ENCODE measurements around the gene SLC43A3. TPM values are rescaled to one million over a fixed set of nuclear protein-coding genes. Genes with fewer than 3 reads are reported as not detected.

The SLC43A3 gene
- polyA plus RNA-seq (2013, experiment 1 of 2), result 3.9 TPM
- polyA plus RNA-seq (2013, experiment 2 of 2), result 3.8 TPM

GRCh38 chr11:57426929-57427726, at the start of gene SLC43A3:
Gene SLC43A3, minus strand, starts transcription at chr11:57427121. Its CDS starts 949 bp downstream, at chr11:57426172.
- H2AFZ ChIP-seq (ENCODE audit: low read depth, low read length), result peak within 1 kb of the TSS; percentile 3
- 7% methylated on average over 39 of the region's 39 CpGs for WGBS

GRCh38 chr11:57476047-57476756, 49.3 kb upstream of the SLC43A3 start:
- H3K4me3 ChIP-seq (ENCODE audit: insufficient read depth in 1 of 2, low read depth in 1 of 2, low read length in 2 of 2), result peak overlapping the region; percentile 32 to 65
- no peak overlapping the region for H2BK15ac ChIP-seq (ENCODE audit: low read depth, poor library complexity, severe bottlenecking)
- no peak overlapping the region for H2BK5ac ChIP-seq (ENCODE audit: low read depth, low read length, poor library complexity, severe bottlenecking)
- no peak overlapping the region for H2BK120ac ChIP-seq (ENCODE audit: low read depth, low read length)
- H3K23ac ChIP-seq (ENCODE audit: low read length in 2 of 2), result peak overlapping the region in 1 of 2 experiments; percentile 66
- no peaks in the 10 kb centered on the region for H3K9me3 ChIP-seq (ENCODE audit: control insufficient read depth, low read length)
- H3K27me3 ChIP-seq (ENCODE audit: control insufficient read depth in 1 of 2, insufficient read depth in 1 of 2, low read length in 2 of 2), result peaks cover 35 to 86% of the 10 kb centered on the region in 2 experiments
- WGBS, result 6% methylated on average over 39 of the region's 80 CpGs
- peaks cover 0 to 7% of the 10 kb centered on the region in 2 experiments for H3K36me3 ChIP-seq (ENCODE audit: control insufficient read depth in 1 of 2, insufficient read depth in 2 of 2, low read depth in 1 of 2, low read length in 2 of 2)
- peak overlapping the region; percentile 62 for H3K4me2 ChIP-seq (ENCODE audit: low read length, poor library complexity, severe bottlenecking)
- H3K14ac ChIP-seq (ENCODE audit: low read length in 2 of 2), result no peak overlapping the region
- no peak overlapping the region for H2AK5ac ChIP-seq (ENCODE audit: low read length, severe bottlenecking)
- H3K27ac ChIP-seq (ENCODE audit: low read length, poor library complexity, severe bottlenecking), result no peak overlapping the region
- no peak overlapping the region for H4K91ac ChIP-seq (ENCODE audit: low read length)
- H2AFZ ChIP-seq (ENCODE audit: low read depth, low read length), result peak overlapping the region; percentile 36
- peak overlapping the region; percentile 59 for H3K9ac ChIP-seq (ENCODE audit: low read length)
- H3K18ac ChIP-seq (ENCODE audit: low read depth in 1 of 2, low read length in 2 of 2), result no peak overlapping the region
- H3K4me1 ChIP-seq (ENCODE audit: control insufficient read depth, insufficient read depth, low read depth, low read length), result peaks cover 15% of the 10 kb centered on the region
- no peak overlapping the region for H2BK12ac ChIP-seq (ENCODE audit: low read length in 2 of 2)
- no peak for DNase-seq
- no peaks in the 10 kb centered on the region for H3K79me1 ChIP-seq (replicated peaks; ENCODE audit: low read length, poor library complexity, severe bottlenecking)
- H3K4ac ChIP-seq (ENCODE audit: low read depth in 1 of 2, low read length in 2 of 2), result no peak overlapping the region
- no peak overlapping the region for H4K8ac ChIP-seq (ENCODE audit: low read length)

More at GRCh38 chr11:57426929-57427726, at the start of gene SLC43A3:
- Histone ChIP-seq H3K27ac (ENCODE audit: low read length, poor library complexity, severe bottlenecking) (peak within 1 kb of the TSS; percentile 68), H3K9ac (ENCODE audit: low read length) (peak within 1 kb of the TSS; percentile 96), H2BK5ac (ENCODE audit: low read depth, low read length, poor library complexity, severe bottlenecking) (no peak within 1 kb of the TSS), H3K4me2 (ENCODE audit: low read length, poor library complexity, severe bottlenecking) (peak within 1 kb of the TSS; percentile 64), H3K27me3 (ENCODE audit: control insufficient read depth in 1 of 2, insufficient read depth in 1 of 2, low read length in 2 of 2) (no peaks in the 10 kb centered on the region), H3K9me3 (ENCODE audit: control insufficient read depth, low read length) (no peaks in the 10 kb centered on the region), H3K23ac (ENCODE audit: low read length in 2 of 2) (no peak within 1 kb of the TSS), H4K8ac (ENCODE audit: low read length) (peak within 1 kb of the TSS; percentile 63), H3K79me1 (replicated peaks; ENCODE audit: low read length, poor library complexity, severe bottlenecking) (peaks cover 3% of the 10 kb centered on the region), H3K14ac (ENCODE audit: low read length in 2 of 2) (no peak within 1 kb of the TSS), H3K4me3 (ENCODE audit: insufficient read depth in 1 of 2, low read depth in 1 of 2, low read length in 2 of 2) (peak within 1 kb of the TSS; percentile 57 to 86), H3K4me1 (ENCODE audit: control insufficient read depth, insufficient read depth, low read depth, low read length) (peaks cover 29% of the 10 kb centered on the region), H2BK120ac (ENCODE audit: low read depth, low read length) (peak within 1 kb of the TSS; percentile 51), H4K91ac (ENCODE audit: low read length) (peak within 1 kb of the TSS; percentile 86), H2AK5ac (ENCODE audit: low read length, severe bottlenecking) (no peak within 1 kb of the TSS), H3K18ac (ENCODE audit: low read depth in 1 of 2, low read length in 2 of 2) (peak within 1 kb of the TSS; percentile 71 to 84), H2BK12ac (ENCODE audit: low read length in 2 of 2) (peak within 1 kb of the TSS; percentile 34 to 47), H2BK15ac (ENCODE audit: low read depth, poor library complexity, severe bottlenecking) (peak within 1 kb of the TSS; percentile 77), H3K4ac (ENCODE audit: low read depth in 1 of 2, low read length in 2 of 2) (peak within 1 kb of the TSS in 1 of 2 experiments; percentile 1), H3K36me3 (ENCODE audit: control insufficient read depth in 1 of 2, insufficient read depth in 2 of 2, low read depth in 1 of 2, low read length in 2 of 2) (peaks cover 0 to 40% of the 10 kb centered on the region in 2 experiments)
- DNase-seq, result peak; percentile 74

DNA sequence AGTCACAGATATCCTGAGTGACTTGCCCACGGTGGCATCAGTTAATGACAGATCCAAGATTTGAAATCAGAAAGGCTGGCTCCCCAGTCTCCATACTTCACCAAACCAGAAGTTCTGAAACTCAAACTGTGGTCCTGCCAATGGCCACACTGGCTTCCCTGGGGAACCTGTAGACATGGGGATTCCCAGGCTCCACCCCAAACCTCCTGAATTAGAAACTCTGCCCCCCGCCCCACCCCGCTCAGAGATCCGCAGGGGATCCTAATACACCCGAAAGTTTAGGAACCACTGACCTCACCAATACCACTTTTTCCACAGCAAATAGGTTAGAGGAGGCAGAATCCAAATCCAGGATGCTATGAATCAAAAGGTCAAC, 48.7 kb upstream of the SLC43A3 start:
- 47% methylated on average over 5 of the region's 5 CpGs for WGBS
- peaks cover 30 to 81% of the 10 kb centered on the region in 2 experiments for H3K27me3 ChIP-seq (ENCODE audit: control insufficient read depth in 1 of 2, insufficient read depth in 1 of 2, low read length in 2 of 2)
- H3K9ac ChIP-seq (ENCODE audit: low read length), result peak overlapping the region; percentile 59
- peak overlapping the region in 1 of 2 experiments; percentile 65 for H3K4me3 ChIP-seq (ENCODE audit: insufficient read depth in 1 of 2, low read depth in 1 of 2, low read length in 2 of 2)
- no peak overlapping the region for H2BK12ac ChIP-seq (ENCODE audit: low read length in 2 of 2)
- no peak for DNase-seq
- no peak overlapping the region for H4K91ac ChIP-seq (ENCODE audit: low read length)
- H3K4ac ChIP-seq (ENCODE audit: low read depth in 1 of 2, low read length in 2 of 2), result no peak overlapping the region
- H3K14ac ChIP-seq (ENCODE audit: low read length in 2 of 2), result no peak overlapping the region
- no peak overlapping the region for H3K4me2 ChIP-seq (ENCODE audit: low read length, poor library complexity, severe bottlenecking)
- H2BK120ac ChIP-seq (ENCODE audit: low read depth, low read length), result no peak overlapping the region
- H3K79me1 ChIP-seq (replicated peaks; ENCODE audit: low read length, poor library complexity, severe bottlenecking), result no peaks in the 10 kb centered on the region
- no peak overlapping the region for H3K27ac ChIP-seq (ENCODE audit: low read length, poor library complexity, severe bottlenecking)
- peaks cover 0 to 7% of the 10 kb centered on the region in 2 experiments for H3K36me3 ChIP-seq (ENCODE audit: control insufficient read depth in 1 of 2, insufficient read depth in 2 of 2, low read depth in 1 of 2, low read length in 2 of 2)
- no peak overlapping the region for H3K18ac ChIP-seq (ENCODE audit: low read depth in 1 of 2, low read length in 2 of 2)
- H2BK5ac ChIP-seq (ENCODE audit: low read depth, low read length, poor library complexity, severe bottlenecking), result no peak overlapping the region
- H3K9me3 ChIP-seq (ENCODE audit: control insufficient read depth, low read length), result no peaks in the 10 kb centered on the region
- no peak overlapping the region for H2BK15ac ChIP-seq (ENCODE audit: low read depth, poor library complexity, severe bottlenecking)
- H2AK5ac ChIP-seq (ENCODE audit: low read length, severe bottlenecking), result no peak overlapping the region
- H3K4me1 ChIP-seq (ENCODE audit: control insufficient read depth, insufficient read depth, low read depth, low read length), result peaks cover 15% of the 10 kb centered on the region
- H4K8ac ChIP-seq (ENCODE audit: low read length), result no peak overlapping the region
- no peak overlapping the region for H2AFZ ChIP-seq (ENCODE audit: low read depth, low read length)
- H3K23ac ChIP-seq (ENCODE audit: low read length in 2 of 2), result no peak overlapping the region

GRCh38 chr11:57475191-57475590, 48.3 kb upstream of the SLC43A3 start:
- Histone ChIP-seq H3K27me3 (ENCODE audit: control insufficient read depth in 1 of 2, insufficient read depth in 1 of 2, low read length in 2 of 2) (peaks cover 30 to 77% of the 10 kb centered on the region in 2 experiments), H3K9ac (ENCODE audit: low read length) (no peak overlapping the region), H2BK5ac (ENCODE audit: low read depth, low read length, poor library complexity, severe bottlenecking) (no peak overlapping the region), H4K8ac (ENCODE audit: low read length) (no peak overlapping the region), H2AK5ac (ENCODE audit: low read length, severe bottlenecking) (no peak overlapping the region), H3K4me3 (ENCODE audit: insufficient read depth in 1 of 2, low read depth in 1 of 2, low read length in 2 of 2) (no peak overlapping the region), H3K27ac (ENCODE audit: low read length, poor library complexity, severe bottlenecking) (no peak overlapping the region), H2BK120ac (ENCODE audit: low read depth, low read length) (no peak overlapping the region), H3K14ac (ENCODE audit: low read length in 2 of 2) (no peak overlapping the region), H2BK12ac (ENCODE audit: low read length in 2 of 2) (no peak overlapping the region), H3K4ac (ENCODE audit: low read depth in 1 of 2, low read length in 2 of 2) (no peak overlapping the region), H3K4me1 (ENCODE audit: control insufficient read depth, insufficient read depth, low read depth, low read length) (peaks cover 15% of the 10 kb centered on the region), H2AFZ (ENCODE audit: low read depth, low read length) (no peak overlapping the region), H3K4me2 (ENCODE audit: low read length, poor library complexity, severe bottlenecking) (no peak overlapping the region), H3K79me1 (replicated peaks; ENCODE audit: low read length, poor library complexity, severe bottlenecking) (no peaks in the 10 kb centered on the region), H2BK15ac (ENCODE audit: low read depth, poor library complexity, severe bottlenecking) (no peak overlapping the region), H3K23ac (ENCODE audit: low read length in 2 of 2) (no peak overlapping the region), H3K9me3 (ENCODE audit: control insufficient read depth, low read length) (no peaks in the 10 kb centered on the region), H4K91ac (ENCODE audit: low read length) (no peak overlapping the region), H3K18ac (ENCODE audit: low read depth in 1 of 2, low read length in 2 of 2) (no peak overlapping the region), H3K36me3 (ENCODE audit: control insufficient read depth in 1 of 2, insufficient read depth in 2 of 2, low read depth in 1 of 2, low read length in 2 of 2) (peaks cover 0 to 7% of the 10 kb centered on the region in 2 experiments)
- DNase-seq, result no peak
- 50% methylated on average over 1 of the region's 1 CpG for WGBS
